SK-N-SH (cell line): ENCODE measurements around the gene ELAC2. TPM values are rescaled to one million over a fixed set of nuclear protein-coding genes. Genes with fewer than 3 reads are reported as not detected.

Experiments
- CTCF ChIA-PET: fragments of 300-600, 350-600 bp; formaldehyde crosslinking; extraction: SDS; loops from one replicate; lab custom pipeline; 2021; lab: Yijun Ruan, JAX
- POLR2A ChIA-PET: fragments of 350-600 bp; sonication (Branson Sonifier 250); formaldehyde crosslinking; extraction: SDS; loops from one replicate; lab custom pipeline; 2020; ENCODE audit warnings: antibody characterized with exemption, inconsistent platforms; lab: Yijun Ruan, JAX
- DNase-seq: peaks from one replicate; pipeline ENCODE4 v3.0.0; 2012
- H2AFZ ChIP-seq: fragments of 200-600 bp; sonication (generic); 2 replicates; pipeline ENCODE4 v1.8.1; 2016; ENCODE audit warnings: antibody characterized with exemption, mild to moderate bottlenecking, low read depth
- H3F3A ChIP-seq: fragments of 200-600 bp; sonication (generic); replicated peaks from 2 replicates; pipeline ENCODE3; 2016; ENCODE audit warnings: antibody characterized with exemption, mild to moderate bottlenecking; ENCODE audit not compliant: insufficient read depth
- H3K27ac ChIP-seq, 2 experiments: fragments of 200-500 bp in 1 of 2; fragments of 200-600 bp in 1 of 2; sonication (Bioruptor generic) in 1 of 2; sonication (generic), shearing (Covaris generic) in 1 of 2; 2 replicates each; pipeline versions ENCODE4 v1.5.1 to v1.6.1; 2014 to 2016; ENCODE audit warnings: low read depth in 2 of 2, inconsistent platforms in 1 of 2, low read length in 1 of 2, mild to moderate bottlenecking in 1 of 2, mixed read lengths in 1 of 2
- H3K27me3 ChIP-seq: fragments of 200-600 bp; sonication (generic), shearing (Covaris generic); 2 replicates; pipeline ENCODE4 v1.6.1; 2016; ENCODE audit warnings: mixed run types; ENCODE audit not compliant: insufficient read depth
- H3K36me3 ChIP-seq, 2 experiments: fragments of 200-500 bp in 1 of 2; fragments of 200-600 bp in 1 of 2; sonication (Bioruptor generic) in 1 of 2; sonication (generic) in 1 of 2; replicated peaks in 1 of 2; 2 replicates each; pipeline versions ENCODE3 to v1.5.1; 2014 to 2016; ENCODE audit warnings: low read length in 1 of 2, mild to moderate bottlenecking in 1 of 2; ENCODE audit not compliant: insufficient read depth in 2 of 2, control insufficient read depth in 1 of 2
- H3K4me1 ChIP-seq, 2 experiments: fragments of 200-500 bp in 1 of 2; fragments of 200-600 bp in 1 of 2; sonication (Bioruptor generic) in 1 of 2; sonication (generic), shearing (Covaris generic) in 1 of 2; 2 replicates each; pipeline versions ENCODE4 v1.5.1 to v1.6.1; 2014 to 2016; ENCODE audit warnings: low read depth in 1 of 2, low read length in 1 of 2, mixed run types in 1 of 2; ENCODE audit not compliant: insufficient read depth in 2 of 2, control insufficient read depth in 1 of 2
- H3K4me2 ChIP-seq: fragments of 200-600 bp; sonication (generic), shearing (Covaris generic); 2 replicates; pipeline ENCODE4 v1.6.1; 2017; ENCODE audit warnings: mixed run types
- H3K4me3 ChIP-seq, 2 experiments: fragments of 200-500 bp in 1 of 2; fragments of 200-600 bp in 1 of 2; sonication (Bioruptor generic) in 1 of 2; sonication (generic), shearing (Covaris generic) in 1 of 2; 2 replicates each; pipeline versions ENCODE4 v1.5.1 to v1.8.1; 2014 to 2016; ENCODE audit warnings: low read depth in 2 of 2, inconsistent platforms in 1 of 2, low read length in 1 of 2, mild to moderate bottlenecking in 1 of 2, mixed read lengths in 1 of 2, moderate library complexity in 1 of 2
- H3K79me2 ChIP-seq: fragments of 200-600 bp; sonication (generic); 2 replicates; pipeline ENCODE4 v1.8.1; 2017; ENCODE audit warnings: mild to moderate bottlenecking; ENCODE audit not compliant: insufficient read depth
- H3K9ac ChIP-seq: fragments of 200-600 bp; sonication (generic); 2 replicates; pipeline ENCODE4 v1.6.1; 2017; ENCODE audit warnings: mixed run types
- H3K9me2 ChIP-seq: fragments of 200-600 bp; sonication (generic); 2 replicates; pipeline ENCODE4 v1.6.1; 2017; ENCODE audit warnings: mixed run types
- H3K9me3 ChIP-seq: fragments of 200-600 bp; sonication (generic); 2 replicates; pipeline ENCODE4 v1.6.1; 2017; ENCODE audit warnings: mixed run types, mild to moderate bottlenecking, moderate library complexity
- H4K20me1 ChIP-seq: fragments of 200-600 bp; sonication (generic); 2 replicates; pipeline ENCODE4 v1.6.1; 2017; ENCODE audit warnings: mild to moderate bottlenecking, mixed run types; ENCODE audit not compliant: insufficient read depth
- CTCF ChIP-seq: fragments of 200-600 bp; sonication (generic); IDR thresholded peaks from 2 replicates; pipeline ENCODE4 v1.6.1; 2017; ENCODE audit warnings: antibody characterized with exemption, mild to moderate bottlenecking, moderate library complexity
- EZH2phosphoT487 ChIP-seq: fragments of 200-600 bp; sonication (generic); IDR thresholded peaks from 2 replicates; pipeline ENCODE4 v1.6.1; 2017; ENCODE audit warnings: low read depth, mixed run types, mild to moderate bottlenecking, antibody characterized with exemption, moderate library complexity, borderline replicate concordance
- FOSL2 ChIP-seq: IDR thresholded peaks from 2 replicates; pipeline ENCODE4 v1.4.0; 2012; ENCODE audit warnings: low read depth, mild to moderate bottlenecking, moderate library complexity, borderline replicate concordance
- FOXM1 ChIP-seq: IDR thresholded peaks from 2 replicates; pipeline ENCODE4 v1.4.0; 2012; ENCODE audit warnings: low read depth, mild to moderate bottlenecking
- GABPA ChIP-seq: IDR thresholded peaks from 2 replicates; pipeline ENCODE4 v1.4.0; 2012; ENCODE audit warnings: low read depth, mild to moderate bottlenecking
- GATA2 ChIP-seq: sonication (generic); formaldehyde crosslinking; IDR thresholded peaks from 2 replicates; pipeline ENCODE4 v1.5.0; 2020; ENCODE audit warnings: mild to moderate bottlenecking, missing genetic modification reagents
- JUND ChIP-seq: IDR thresholded peaks from 2 replicates; pipeline ENCODE4 v1.4.0; 2012
- MAX ChIP-seq: IDR thresholded peaks from 2 replicates; pipeline ENCODE4 v1.4.0; 2012; ENCODE audit warnings: low read depth
- MXI1 ChIP-seq: IDR thresholded peaks from 2 replicates; pipeline ENCODE4 v1.6.1; 2012; ENCODE audit warnings: mild to moderate bottlenecking, low read depth, low read length, improper control_type of control experiment
- NFIC ChIP-seq: IDR thresholded peaks from 2 replicates; pipeline ENCODE4 v1.4.0; 2012; ENCODE audit warnings: borderline replicate concordance
- NRF1 ChIP-seq: IDR thresholded peaks from 2 replicates; pipeline ENCODE4 v1.6.1; 2012; ENCODE audit warnings: low read depth, mild to moderate bottlenecking, low read length
- PBX3 ChIP-seq: IDR thresholded peaks from 2 replicates; pipeline ENCODE4; 2012
- RAD21 ChIP-seq: IDR thresholded peaks from 2 replicates; pipeline ENCODE4 v1.6.1; 2012; ENCODE audit warnings: mild to moderate bottlenecking, low read length
- RCOR1 ChIP-seq: fragments of 150-350 bp; IDR thresholded peaks from 2 replicates; pipeline ENCODE4 v1.6.1; 2017; ENCODE audit warnings: antibody characterized with exemption, low read length
- RXRA ChIP-seq: IDR thresholded peaks from 2 replicates; pipeline ENCODE4 v1.4.0; 2012; ENCODE audit warnings: low read depth, mild to moderate bottlenecking, borderline replicate concordance
- SIN3A ChIP-seq: IDR thresholded peaks from 2 replicates; pipeline ENCODE4 v1.6.1; 2012; ENCODE audit warnings: low read depth, mild to moderate bottlenecking, low read length, moderate library complexity, borderline replicate concordance
- TAF1 ChIP-seq: IDR thresholded peaks from 2 replicates; pipeline ENCODE4 v1.6.1; 2012; ENCODE audit warnings: low read depth, mild to moderate bottlenecking, low read length, moderate library complexity, borderline replicate concordance
- TCF12 ChIP-seq: IDR thresholded peaks from 2 replicates; pipeline ENCODE4 v1.4.0; 2012
- TEAD4 ChIP-seq: IDR thresholded peaks from 2 replicates; pipeline ENCODE4 v1.4.0; 2012; ENCODE audit warnings: mild to moderate bottlenecking, borderline replicate concordance; ENCODE audit not compliant: insufficient read depth
- YY1 ChIP-seq: IDR thresholded peaks from 2 replicates; pipeline ENCODE4 v1.4.0; 2012; ENCODE audit warnings: low read depth, mild to moderate bottlenecking
- WGBS: methylation state at CpG from one replicate; pipeline ENCODE4 v1.1.6; 2017; ENCODE audit warnings: low lambda C conversion rate; 5-methylcytosine and 5-hydroxymethylcytosine counted together
- polyA plus RNA-seq, 3 experiments: library from polyadenylated mRNA; depleted of rRNA; stranded (reverse); fragments of >200 nt; gene quantifications; 2 replicates each; pipeline ENCODE4 v1.2.3, GENCODE V29; 2012

Gene ELAC2
- polyA plus RNA-seq, 1 of the 3 experiments (the other 2 are of a cell fraction): 77.6 TPM

- Histone ChIP-seq H3K4me1 (no peaks in the 10 kb centered on the region), H3K79me2 (no peaks in the 10 kb centered on the region), H3K9ac (no peak overlapping the region), H3K27me3 (no peaks in the 10 kb centered on the region; the same call in 1 of the 2 replicates), H3K4me2 (no peak overlapping the region), H3F3A (no peaks in the 10 kb centered on the region), H4K20me1 (no peaks in the 10 kb centered on the region), H3K36me3 (no peaks in the 10 kb centered on the region), H3K9me2 (no peaks in the 10 kb centered on the region), H2AFZ (no peak overlapping the region), H3K9me3 (no peaks in the 10 kb centered on the region), H3K27ac (no peak overlapping the region), H3K4me3 (no peak overlapping the region)
- CTCF ChIA-PET: no interaction called here
- 22% methylated on average over 5 of the region's 5 CpGs for WGBS
- TF ChIP-seq CTCF (no peak), TAF1 (no peak), FOXM1 (no peak), FOSL2 (no peak), TCF12 (no peak), SIN3A (no peak), TEAD4 (no peak), RXRA (no peak), MXI1 (no peak), GATA2 (CRISPR knock-in tag) (no peak), GABPA (no peak), NRF1 (no peak), EZH2phosphoT487 (no peak), RAD21 (no peak), YY1 (no peak), MAX (no peak), NFIC (no peak), RCOR1 (no peak), JUND (no peak), PBX3 (no peak)
- DNase-seq: no peak
- POLR2A ChIA-PET: no interaction called here
Measured at GRCh38 chr17:12955521-12955920, 62.3 kb downstream of the ELAC2 start.
